Heart right ventricle (tissue), 16 donors: ENCODE results near the gene PCSK1. TPM values are rescaled to one million over a fixed set of nuclear protein-coding genes. Genes with fewer than 3 reads are reported as not detected.
A peak's percentile ranks its signal among the peaks of the same experiment; 100 is the strongest.

Source experiments
- ATAC-seq, 8 donors: fragments of 200-7000 bp; cut with Tn5 transposase; one replicate each; pipeline ENCODE4 v1.9.1; 2020; ENCODE audit warnings: mild to moderate bottlenecking in 8 of 8, moderate library complexity in 8 of 8, moderate number of reproducible peaks in 1 of 8
- DNase-seq, 2 donors: peaks; one replicate each; pipeline ENCODE4 v3.0.0-alpha.2; 2020
- H3K27ac ChIP-seq, 10 donors: fragments of 200-600 bp; sonication (generic) in 2 of 10; one replicate each; pipeline versions ENCODE4 v1.5.0 to v1.8.0; 2020 to 2022; ENCODE audit warnings: mild to moderate bottlenecking in 3 of 10
- H3K27me3 ChIP-seq, 7 donors: fragments of 200-600 bp; one replicate each; pipeline ENCODE4 v1.8.0; 2021 to 2022; ENCODE audit warnings: mild to moderate bottlenecking in 2 of 7
- H3K36me3 ChIP-seq, 9 donors: fragments of 200-600 bp; sonication (generic) in 1 of 9; one replicate each; pipeline versions ENCODE4 v1.5.0 to v1.8.0; 2020 to 2022; ENCODE audit warnings: mild to moderate bottlenecking in 2 of 9
- H3K4me1 ChIP-seq, 9 donors: fragments of 200-600 bp; sonication (generic) in 1 of 9; one replicate each; pipeline versions ENCODE4 v1.5.0 to v1.8.0; 2020 to 2022; ENCODE audit warnings: mild to moderate bottlenecking in 4 of 9
- H3K4me3 ChIP-seq, 10 donors: fragments of 200-600 bp; sonication (generic) in 2 of 10; one replicate each; pipeline versions ENCODE4 v1.5.0 to v1.8.0; 2020 to 2022; ENCODE audit warnings: mild to moderate bottlenecking in 7 of 10, moderate library complexity in 2 of 10
- H3K9me3 ChIP-seq, 11 donors: fragments of 200-600 bp in 10 of 11; sonication (generic) in 2 of 11; one replicate each; pipeline versions ENCODE4 v1.5.0 to v1.8.0; 2013 to 2022; ENCODE audit warnings: mild to moderate bottlenecking in 2 of 11, control low read depth in 1 of 11, moderate library complexity in 1 of 11
- WGBS, 2 donors: extraction: QIAGEN DNeasy Blood & Tissue Kit; methylation state at CpG; one replicate each; pipeline ENCODE4 v1.1.7; 2013; ENCODE audit warnings: inconsistent platforms in 1 of 2; 5-methylcytosine and 5-hydroxymethylcytosine counted together
- intact Hi-C, 10 donors: fragments of 100-400 bp; cut with DNase I; formaldehyde crosslinking; loops; one replicate each; pipeline versions ENCODE4 v1.11.1 to v1.14.2; 2022
- polyA plus RNA-seq, 2 donors: library from polyadenylated mRNA; stranded (reverse); fragments of 200-250 nt; gene quantifications; one replicate each; pipeline ENCODE4 v1.2.3, GENCODE V29; 2013
- total RNA-seq, 10 donors: library from RNA; stranded (reverse); fragmentation: NEBNext Ultra II Directional in 3 of 10; extraction: Animal tissue kit (Norgen Biotek cat#: 25700) in 3 of 10; gene quantifications; one replicate each; pipeline versions ENCODE4 v1.2.1 to v1.2.4, GENCODE V29; 2021 to 2023
- TF ChIP-seq, protein P1 (sequence below), 9 donors: fragments of 200-600 bp; sonication (generic) in 2 of 9; IDR thresholded peaks; one replicate each; pipeline versions ENCODE4 v1.5.0 to v1.8.0; 2021 to 2022; ENCODE audit warnings: antibody characterized with exemption in 9 of 9, mild to moderate bottlenecking in 5 of 9, moderate library complexity in 1 of 9
- donor health status: Arrhythmogenic right ventricular cardiomyopathy.
- donor health status: ischemic (EF 13 %, LVEDD 7.1; RV severe dilation, severe dysfunction).
- donor health status: healthy with polysubstance abuse.
- donor health status: DM: no; HTN: yes; CAD: no.
- donor health status: DM: no; HTN: no; CAD: no.
- donor health status: ischemic (EF 25% LVEDD 6.9; RV normal size, moderate dysfunction).
- donor health status: ischemic (EF 25% LVEDD 5.7; RV mildly dilated, moderate dysfunction).
- donor health status: healthy.
- donor health status: DM: yes; HTN: yes; CAD: no.
- donor health status: Ischemic cardiomyopathy.
- donor health status: ischemic (EF 35%, LVEDD 5.7; RV mildly dilated, moderate dysfunction).
- donor health status: nonischemic (EF 11% LVEDD 7.7; RV severe dilation, severe dysfunction).
- donor health status: DM: yes; HTN: yes; CAD: no.
- donor health status: PGD.
- donor health status: ischemic (EF 29% LVEDD 5.4; RV normal size, mild dysfunction).
- donor health status: nonischemic (EF 23%, LVEDD 6.1; RV moderate dilation, normal function).

The PCSK1 gene
- total and polyA plus RNA-seq, 12 donors: 0.15 to 0.65 (median 0.28) TPM; not detected in 3

DNA sequence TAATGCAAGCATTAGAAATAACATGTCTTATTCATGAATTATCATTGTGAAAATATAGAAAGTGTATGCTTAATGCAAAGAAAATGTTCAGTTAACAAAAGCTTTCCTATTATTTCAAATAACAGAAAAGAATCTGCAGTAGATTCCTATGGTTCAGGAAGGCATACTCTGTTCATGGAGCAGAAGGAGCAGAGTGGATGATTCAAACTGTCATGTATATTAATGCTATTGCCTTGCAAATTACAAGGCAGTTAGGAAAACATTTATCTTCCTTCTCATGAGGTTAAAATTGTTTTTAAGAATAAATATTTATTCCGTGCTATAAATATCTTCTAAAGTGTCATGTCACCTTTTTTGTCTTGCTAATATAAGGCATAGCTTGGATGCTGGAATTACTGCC lies 47.5 kb downstream of the PCSK1 start:
- Histone ChIP-seq H3K36me3 (no peaks in the 10 kb centered on the region), H3K4me3 (no peak overlapping the region), H3K4me1 (peaks cover 0 to 24% (median 0%) of the 10 kb centered on the region in 9 donors), H3K27me3 (no peaks in the 10 kb centered on the region), H3K27ac (peak overlapping the region in 2 of 10 donors; percentile 74 to 75), H3K9me3 (no peaks in the 10 kb centered on the region)
- intact Hi-C loops: loop anchor here in 1 of 10 donors (5.0 kb wide), 1 partner anchor 622 kb away; no protein-coding TSS in a partner anchor
- ATAC-seq: no peak
- TF ChIP-seq, protein P1, sequence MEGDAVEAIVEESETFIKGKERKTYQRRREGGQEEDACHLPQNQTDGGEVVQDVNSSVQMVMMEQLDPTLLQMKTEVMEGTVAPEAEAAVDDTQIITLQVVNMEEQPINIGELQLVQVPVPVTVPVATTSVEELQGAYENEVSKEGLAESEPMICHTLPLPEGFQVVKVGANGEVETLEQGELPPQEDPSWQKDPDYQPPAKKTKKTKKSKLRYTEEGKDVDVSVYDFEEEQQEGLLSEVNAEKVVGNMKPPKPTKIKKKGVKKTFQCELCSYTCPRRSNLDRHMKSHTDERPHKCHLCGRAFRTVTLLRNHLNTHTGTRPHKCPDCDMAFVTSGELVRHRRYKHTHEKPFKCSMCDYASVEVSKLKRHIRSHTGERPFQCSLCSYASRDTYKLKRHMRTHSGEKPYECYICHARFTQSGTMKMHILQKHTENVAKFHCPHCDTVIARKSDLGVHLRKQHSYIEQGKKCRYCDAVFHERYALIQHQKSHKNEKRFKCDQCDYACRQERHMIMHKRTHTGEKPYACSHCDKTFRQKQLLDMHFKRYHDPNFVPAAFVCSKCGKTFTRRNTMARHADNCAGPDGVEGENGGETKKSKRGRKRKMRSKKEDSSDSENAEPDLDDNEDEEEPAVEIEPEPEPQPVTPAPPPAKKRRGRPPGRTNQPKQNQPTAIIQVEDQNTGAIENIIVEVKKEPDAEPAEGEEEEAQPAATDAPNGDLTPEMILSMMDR (IDR thresholded peaks at IDR 0.05): no peak
- 8 to 48% methylated on average over 1 of the region's 1 CpG for WGBS, 2 donors
- no peak for DNase-seq

DNA sequence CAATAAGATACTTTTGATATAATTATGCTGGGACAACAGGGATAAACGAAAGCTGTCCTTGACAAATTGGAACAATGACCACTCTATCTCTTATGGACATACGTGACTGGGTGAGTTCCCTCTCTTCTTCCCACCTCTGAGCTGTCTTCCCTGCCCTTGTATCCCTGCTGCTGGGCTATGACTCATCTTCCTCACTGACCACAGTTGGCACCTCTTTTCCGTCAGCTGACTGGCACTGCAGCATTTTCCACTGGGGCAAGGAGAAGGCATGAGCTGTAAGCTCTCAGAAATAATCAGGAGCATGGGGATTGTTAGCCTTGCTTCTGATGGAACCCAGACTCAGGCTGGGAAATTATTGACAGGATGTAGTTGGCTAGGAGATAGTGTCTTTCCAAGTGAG lies 48.7 kb downstream of the PCSK1 start:
- Histone ChIP-seq H3K27ac (peak overlapping the region; percentile 32 to 77 (median 74)), H3K4me3 (no peak overlapping the region), H3K36me3 (no peaks in the 10 kb centered on the region), H3K4me1 (peaks cover 0 to 24% (median 0%) of the 10 kb centered on the region in 9 donors), H3K9me3 (no peaks in the 10 kb centered on the region), H3K27me3 (no peaks in the 10 kb centered on the region)
- WGBS, 2 donors: 24 to 42% methylated on average over 3 of the region's 3 CpGs
- DNase-seq (peak; percentile 37 to 77), ATAC-seq (peak; percentile 87 to 98 (median 98))
- intact Hi-C loops: no loop called here
- TF ChIP-seq, protein P1 (IDR thresholded peaks at IDR 0.05): no peak

DNA sequence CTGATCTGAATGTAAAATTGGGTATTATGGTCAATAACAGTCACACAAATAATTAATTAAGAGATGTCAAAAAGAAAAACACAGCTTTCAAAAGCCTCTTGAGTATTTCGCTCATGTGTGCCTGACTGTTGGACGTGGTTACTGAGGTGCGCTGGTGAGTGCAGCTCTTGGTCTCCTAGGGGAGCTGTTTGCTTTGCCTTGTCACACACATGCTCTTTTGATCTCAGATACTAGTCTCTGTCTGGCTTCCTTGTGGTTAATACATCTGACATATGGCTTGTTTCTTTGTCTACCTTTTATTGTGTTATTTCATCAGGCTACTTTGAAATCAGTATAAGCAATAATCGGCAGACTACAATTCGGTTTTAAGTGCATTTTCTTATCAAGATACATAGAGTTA lies 51.5 kb downstream of the PCSK1 start:
- Histone ChIP-seq H3K27ac (no peak overlapping the region), H3K4me1 (peaks cover 0 to 24% (median 0%) of the 10 kb centered on the region in 9 donors), H3K36me3 (no peaks in the 10 kb centered on the region), H3K9me3 (no peaks in the 10 kb centered on the region), H3K4me3 (no peak overlapping the region), H3K27me3 (no peaks in the 10 kb centered on the region)
- intact Hi-C loops: no loop called here
- ATAC-seq (peak in 4 of 8 donors; percentile 50 to 59 (median 57)), DNase-seq (peak in 1 of 2 donors; percentile 10)
- WGBS, 2 donors: 51 to 65% methylated on average over 5 of the region's 5 CpGs
- TF ChIP-seq, protein P1 (IDR thresholded peaks at IDR 0.05): peak in 7 of 9 donors; percentile 13 to 61 (median 25)

DNA sequence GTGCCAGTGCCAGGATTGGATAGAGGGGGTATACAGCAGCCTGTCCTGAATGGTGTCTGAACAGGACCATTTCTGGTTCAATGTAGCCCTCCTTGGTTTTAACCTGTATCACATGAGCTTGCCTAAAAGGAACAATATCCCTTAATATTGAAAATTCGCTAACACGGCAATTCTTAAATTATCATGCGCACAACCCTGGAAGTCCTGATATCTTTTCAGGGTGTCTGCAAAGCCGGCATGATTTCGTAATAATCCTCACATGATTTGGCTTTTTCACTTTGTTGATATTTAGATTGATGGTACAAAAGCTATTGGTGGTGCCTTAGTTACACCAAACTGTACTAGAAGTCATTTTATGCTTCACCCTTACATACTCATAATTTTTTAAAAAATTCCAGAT lies 53.2 kb downstream of the PCSK1 start:
- DNase-seq (no peak), ATAC-seq (no peak)
- intact Hi-C loops: loop anchor here in 1 of 10 donors (10.0 kb wide), 1 partner anchor 225 kb away; no protein-coding TSS in a partner anchor
- TF ChIP-seq, protein P1 (IDR thresholded peaks at IDR 0.05): no peak
- Histone ChIP-seq H3K4me1 (peaks cover 0 to 11% (median 0%) of the 10 kb centered on the region in 9 donors), H3K27ac (no peak overlapping the region), H3K4me3 (no peak overlapping the region), H3K36me3 (no peaks in the 10 kb centered on the region), H3K9me3 (no peaks in the 10 kb centered on the region), H3K27me3 (no peaks in the 10 kb centered on the region)
- WGBS, 2 donors: 88% methylated on average over 5 of the region's 5 CpGs
